Raji (cell line): ENCODE results near the gene ATP8A2.

Experiments
- POLR2A ChIP-seq: IDR thresholded peaks from 2 replicates; pipeline ENCODE4 v1.6.1; 2011; ENCODE audit warnings: low read depth, low read length, control low read depth; ENCODE audit not compliant: insufficient read depth

Gene ATP8A2

GRCh38 chr13:25783076-25783475 is 411.3 kb downstream of the ATP8A2 start:
- no peak for TF ChIP-seq POLR2A

- no peak for TF ChIP-seq POLR2A
Measured at GRCh38 chr13:25783601-25784024, 411.8 kb downstream of the ATP8A2 start.

- TF ChIP-seq POLR2A, result no peak
Measured at GRCh38 chr13:25784119-25784518, 412.3 kb downstream of the ATP8A2 start.

GRCh38 chr13:25795277-25795676 is 423.5 kb downstream of the ATP8A2 start:
- no peak for TF ChIP-seq POLR2A

GRCh38 chr13:25796474-25796873 is 424.7 kb downstream of the ATP8A2 start:
- TF ChIP-seq POLR2A, result no peak

GRCh38 chr13:25798998-25799397 is 427.2 kb downstream of the ATP8A2 start:
- no peak for TF ChIP-seq POLR2A

GRCh38 chr13:25800523-25800922 is 428.7 kb downstream of the ATP8A2 start:
- TF ChIP-seq POLR2A, result no peak

GRCh38 chr13:25802579-25802978 is 430.8 kb downstream of the ATP8A2 start:
- TF ChIP-seq POLR2A, result no peak

GRCh38 chr13:25803641-25804040 is 431.9 kb downstream of the ATP8A2 start:
- no peak for TF ChIP-seq POLR2A

GRCh38 chr13:25806264-25806974 is 434.6 kb downstream of the ATP8A2 start:
- no peak for TF ChIP-seq POLR2A

- no peak for TF ChIP-seq POLR2A
Measured at GRCh38 chr13:25807562-25807961, 435.8 kb downstream of the ATP8A2 start.

GRCh38 chr13:25811506-25811905 is 439.7 kb downstream of the ATP8A2 start:
- TF ChIP-seq POLR2A, result no peak

- TF ChIP-seq POLR2A, result no peak
Measured at GRCh38 chr13:25816239-25816638, 444.5 kb downstream of the ATP8A2 start.

- no peak for TF ChIP-seq POLR2A
Measured at GRCh38 chr13:25819856-25820530, 448.2 kb downstream of the ATP8A2 start.

GRCh38 chr13:25821776-25822175 is 450.0 kb downstream of the ATP8A2 start:
- TF ChIP-seq POLR2A, result no peak

GRCh38 chr13:25827831-25828465 is 456.2 kb downstream of the ATP8A2 start:
- no peak for TF ChIP-seq POLR2A
